ENCODE results near the gene HSD17B8.

- TF ChIP-seq CTCF (IDR thresholded peaks at IDR 0.05; ENCODE audit: low read length): no peak
- no peak for TF ChIP-seq EZH2 (IDR thresholded peaks at IDR 0.05; ENCODE audit: borderline replicate concordance, low read length)
Observed at GRCh38 chr6:33213166-33213988, 8.9 kb downstream of the HSD17B8 start.

Data from OCI-LY1 (cell line).